GM23338 (cell line): Measurements from ENCODE around the gene NCAPH2.

Experiments
- CREB1 ChIP-seq: fragments of 250-450 bp; sonication (Bioruptor Pico); IDR thresholded peaks from 2 replicates; pipeline ENCODE4 v1.5.0; 2020; ENCODE audit warnings: low read depth, mild to moderate bottlenecking, moderate library complexity
- EZH2 ChIP-seq: fragments of 200-600 bp; sonication (generic); IDR thresholded peaks from one replicate; pipeline ENCODE4 v1.8.0; 2017; ENCODE audit warnings: antibody characterized with exemption, mild to moderate bottlenecking, low read depth; ENCODE audit not compliant: unreplicated experiment
- EZH2phosphoT487 ChIP-seq: fragments of 200-600 bp; sonication (generic); IDR thresholded peaks from one replicate; pipeline ENCODE4 v1.8.1; 2018; ENCODE audit warnings: antibody characterized with exemption; ENCODE audit not compliant: unreplicated experiment
- JUNB ChIP-seq: IDR thresholded peaks from one replicate; pipeline ENCODE4 v1.6.1; 2016; ENCODE audit warnings: antibody characterized with exemption; ENCODE audit not compliant: unreplicated experiment
- NANOG ChIP-seq: IDR thresholded peaks from 2 replicates; pipeline ENCODE4 v1.6.1; 2016; ENCODE audit warnings: antibody characterized with exemption, borderline replicate concordance
- POLR2AphosphoS5 ChIP-seq: IDR thresholded peaks from 2 replicates; pipeline ENCODE4 v1.6.1; 2016; ENCODE audit warnings: antibody characterized with exemption, low read depth
- STAT1 ChIP-seq: IDR thresholded peaks from one replicate; pipeline ENCODE4 v1.6.1; 2016; ENCODE audit warnings: antibody characterized with exemption; ENCODE audit not compliant: unreplicated experiment
- ZNF114 ChIP-seq: fragments of 250-450 bp; sonication (Bioruptor Pico); IDR thresholded peaks from 2 replicates; pipeline ENCODE4 v1.5.0; 2020; ENCODE audit warnings: mild to moderate bottlenecking, moderate library complexity
- ZNF331 ChIP-seq: fragments of 250-450 bp; sonication (Bioruptor Pico); IDR thresholded peaks from 2 replicates; pipeline ENCODE4 v1.5.0; 2020; ENCODE audit warnings: low read depth, mild to moderate bottlenecking, moderate library complexity
- TF ChIP-seq, protein P1 (sequence below), 2 experiments: fragments of 200-600 bp in 1 of 2; sonication (generic) in 1 of 2; conservative IDR thresholded peaks; 2 replicates each; pipeline versions ENCODE4 v1.5.1 to v1.6.1; 2016 to 2017; ENCODE audit warnings: antibody characterized with exemption in 2 of 2, low read depth in 2 of 2, mild to moderate bottlenecking in 2 of 2, moderate library complexity in 1 of 2
- TF ChIP-seq, protein P2 (sequence below): IDR thresholded peaks from one replicate; pipeline ENCODE4 v1.6.1; 2018; ENCODE audit warnings: antibody characterized with exemption; ENCODE audit not compliant: unreplicated experiment
- TF ChIP-seq, protein P3 (sequence below): IDR thresholded peaks from 2 replicates; pipeline ENCODE4 v1.6.1; 2016; ENCODE audit warnings: antibody characterized with exemption
- TF ChIP-seq, protein P4 (sequence below): fragments of 250-450 bp; sonication (Bioruptor Pico); IDR thresholded peaks from 2 replicates; pipeline ENCODE4 v1.5.0; 2020; ENCODE audit warnings: mild to moderate bottlenecking, moderate library complexity

DNA sequence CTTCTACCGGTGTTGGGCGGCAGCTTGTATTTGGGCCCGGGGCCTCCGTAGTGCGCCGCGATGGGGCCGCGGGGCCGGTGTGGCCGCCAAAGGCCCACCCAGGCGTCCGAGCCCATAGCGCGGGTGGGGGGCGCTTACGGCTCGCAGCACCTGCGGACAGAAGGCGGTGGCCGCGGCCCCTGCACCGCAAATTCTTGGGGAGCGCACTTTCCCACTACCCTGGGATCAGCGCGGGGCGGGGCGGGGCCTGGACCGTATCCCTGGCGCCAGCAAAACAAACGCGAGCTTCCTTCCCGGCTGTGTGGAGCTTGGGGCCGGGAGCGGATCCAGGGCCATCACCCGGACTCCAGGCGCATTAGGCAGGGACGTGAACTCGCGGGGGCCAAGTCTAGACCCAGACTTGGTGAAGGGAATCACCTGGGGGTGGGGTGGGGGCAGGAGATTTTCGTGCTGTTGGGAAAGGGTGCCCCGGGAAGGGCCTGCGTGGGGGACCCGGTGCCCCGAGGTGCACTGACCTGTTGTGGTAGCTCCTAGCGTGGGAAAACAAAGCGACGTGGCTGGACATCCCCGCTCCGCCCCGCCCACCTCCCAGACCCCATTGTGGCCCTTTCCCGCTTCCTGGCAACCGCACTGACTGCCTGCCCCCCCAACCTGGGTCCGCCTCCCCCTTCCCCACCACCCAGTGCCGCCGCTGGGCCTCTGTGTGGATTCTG lies 24.1 kb downstream of the NCAPH2 start:
- peak; percentile 57 for TF ChIP-seq EZH2
- TF ChIP-seq JUNB: no peak
- TF ChIP-seq POLR2AphosphoS5: no peak
- TF ChIP-seq, protein P1, sequence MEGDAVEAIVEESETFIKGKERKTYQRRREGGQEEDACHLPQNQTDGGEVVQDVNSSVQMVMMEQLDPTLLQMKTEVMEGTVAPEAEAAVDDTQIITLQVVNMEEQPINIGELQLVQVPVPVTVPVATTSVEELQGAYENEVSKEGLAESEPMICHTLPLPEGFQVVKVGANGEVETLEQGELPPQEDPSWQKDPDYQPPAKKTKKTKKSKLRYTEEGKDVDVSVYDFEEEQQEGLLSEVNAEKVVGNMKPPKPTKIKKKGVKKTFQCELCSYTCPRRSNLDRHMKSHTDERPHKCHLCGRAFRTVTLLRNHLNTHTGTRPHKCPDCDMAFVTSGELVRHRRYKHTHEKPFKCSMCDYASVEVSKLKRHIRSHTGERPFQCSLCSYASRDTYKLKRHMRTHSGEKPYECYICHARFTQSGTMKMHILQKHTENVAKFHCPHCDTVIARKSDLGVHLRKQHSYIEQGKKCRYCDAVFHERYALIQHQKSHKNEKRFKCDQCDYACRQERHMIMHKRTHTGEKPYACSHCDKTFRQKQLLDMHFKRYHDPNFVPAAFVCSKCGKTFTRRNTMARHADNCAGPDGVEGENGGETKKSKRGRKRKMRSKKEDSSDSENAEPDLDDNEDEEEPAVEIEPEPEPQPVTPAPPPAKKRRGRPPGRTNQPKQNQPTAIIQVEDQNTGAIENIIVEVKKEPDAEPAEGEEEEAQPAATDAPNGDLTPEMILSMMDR (conservative IDR thresholded peaks at IDR 0.05; ENCODE audit: low read depth in 2 of 2): no peak
- no peak for TF ChIP-seq STAT1
- no peak for TF ChIP-seq EZH2phosphoT487
- TF ChIP-seq, protein P2, sequence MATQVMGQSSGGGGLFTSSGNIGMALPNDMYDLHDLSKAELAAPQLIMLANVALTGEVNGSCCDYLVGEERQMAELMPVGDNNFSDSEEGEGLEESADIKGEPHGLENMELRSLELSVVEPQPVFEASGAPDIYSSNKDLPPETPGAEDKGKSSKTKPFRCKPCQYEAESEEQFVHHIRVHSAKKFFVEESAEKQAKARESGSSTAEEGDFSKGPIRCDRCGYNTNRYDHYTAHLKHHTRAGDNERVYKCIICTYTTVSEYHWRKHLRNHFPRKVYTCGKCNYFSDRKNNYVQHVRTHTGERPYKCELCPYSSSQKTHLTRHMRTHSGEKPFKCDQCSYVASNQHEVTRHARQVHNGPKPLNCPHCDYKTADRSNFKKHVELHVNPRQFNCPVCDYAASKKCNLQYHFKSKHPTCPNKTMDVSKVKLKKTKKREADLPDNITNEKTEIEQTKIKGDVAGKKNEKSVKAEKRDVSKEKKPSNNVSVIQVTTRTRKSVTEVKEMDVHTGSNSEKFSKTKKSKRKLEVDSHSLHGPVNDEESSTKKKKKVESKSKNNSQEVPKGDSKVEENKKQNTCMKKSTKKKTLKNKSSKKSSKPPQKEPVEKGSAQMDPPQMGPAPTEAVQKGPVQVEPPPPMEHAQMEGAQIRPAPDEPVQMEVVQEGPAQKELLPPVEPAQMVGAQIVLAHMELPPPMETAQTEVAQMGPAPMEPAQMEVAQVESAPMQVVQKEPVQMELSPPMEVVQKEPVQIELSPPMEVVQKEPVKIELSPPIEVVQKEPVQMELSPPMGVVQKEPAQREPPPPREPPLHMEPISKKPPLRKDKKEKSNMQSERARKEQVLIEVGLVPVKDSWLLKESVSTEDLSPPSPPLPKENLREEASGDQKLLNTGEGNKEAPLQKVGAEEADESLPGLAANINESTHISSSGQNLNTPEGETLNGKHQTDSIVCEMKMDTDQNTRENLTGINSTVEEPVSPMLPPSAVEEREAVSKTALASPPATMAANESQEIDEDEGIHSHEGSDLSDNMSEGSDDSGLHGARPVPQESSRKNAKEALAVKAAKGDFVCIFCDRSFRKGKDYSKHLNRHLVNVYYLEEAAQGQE: no peak
- TF ChIP-seq, protein P3, sequence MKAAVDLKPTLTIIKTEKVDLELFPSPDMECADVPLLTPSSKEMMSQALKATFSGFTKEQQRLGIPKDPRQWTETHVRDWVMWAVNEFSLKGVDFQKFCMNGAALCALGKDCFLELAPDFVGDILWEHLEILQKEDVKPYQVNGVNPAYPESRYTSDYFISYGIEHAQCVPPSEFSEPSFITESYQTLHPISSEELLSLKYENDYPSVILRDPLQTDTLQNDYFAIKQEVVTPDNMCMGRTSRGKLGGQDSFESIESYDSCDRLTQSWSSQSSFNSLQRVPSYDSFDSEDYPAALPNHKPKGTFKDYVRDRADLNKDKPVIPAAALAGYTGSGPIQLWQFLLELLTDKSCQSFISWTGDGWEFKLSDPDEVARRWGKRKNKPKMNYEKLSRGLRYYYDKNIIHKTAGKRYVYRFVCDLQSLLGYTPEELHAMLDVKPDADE: no peak
- TF ChIP-seq CREB1: no peak
- TF ChIP-seq ZNF114 (CRISPR knock-in tag): no peak
- no peak for TF ChIP-seq ZNF331
- TF ChIP-seq, protein P4, sequence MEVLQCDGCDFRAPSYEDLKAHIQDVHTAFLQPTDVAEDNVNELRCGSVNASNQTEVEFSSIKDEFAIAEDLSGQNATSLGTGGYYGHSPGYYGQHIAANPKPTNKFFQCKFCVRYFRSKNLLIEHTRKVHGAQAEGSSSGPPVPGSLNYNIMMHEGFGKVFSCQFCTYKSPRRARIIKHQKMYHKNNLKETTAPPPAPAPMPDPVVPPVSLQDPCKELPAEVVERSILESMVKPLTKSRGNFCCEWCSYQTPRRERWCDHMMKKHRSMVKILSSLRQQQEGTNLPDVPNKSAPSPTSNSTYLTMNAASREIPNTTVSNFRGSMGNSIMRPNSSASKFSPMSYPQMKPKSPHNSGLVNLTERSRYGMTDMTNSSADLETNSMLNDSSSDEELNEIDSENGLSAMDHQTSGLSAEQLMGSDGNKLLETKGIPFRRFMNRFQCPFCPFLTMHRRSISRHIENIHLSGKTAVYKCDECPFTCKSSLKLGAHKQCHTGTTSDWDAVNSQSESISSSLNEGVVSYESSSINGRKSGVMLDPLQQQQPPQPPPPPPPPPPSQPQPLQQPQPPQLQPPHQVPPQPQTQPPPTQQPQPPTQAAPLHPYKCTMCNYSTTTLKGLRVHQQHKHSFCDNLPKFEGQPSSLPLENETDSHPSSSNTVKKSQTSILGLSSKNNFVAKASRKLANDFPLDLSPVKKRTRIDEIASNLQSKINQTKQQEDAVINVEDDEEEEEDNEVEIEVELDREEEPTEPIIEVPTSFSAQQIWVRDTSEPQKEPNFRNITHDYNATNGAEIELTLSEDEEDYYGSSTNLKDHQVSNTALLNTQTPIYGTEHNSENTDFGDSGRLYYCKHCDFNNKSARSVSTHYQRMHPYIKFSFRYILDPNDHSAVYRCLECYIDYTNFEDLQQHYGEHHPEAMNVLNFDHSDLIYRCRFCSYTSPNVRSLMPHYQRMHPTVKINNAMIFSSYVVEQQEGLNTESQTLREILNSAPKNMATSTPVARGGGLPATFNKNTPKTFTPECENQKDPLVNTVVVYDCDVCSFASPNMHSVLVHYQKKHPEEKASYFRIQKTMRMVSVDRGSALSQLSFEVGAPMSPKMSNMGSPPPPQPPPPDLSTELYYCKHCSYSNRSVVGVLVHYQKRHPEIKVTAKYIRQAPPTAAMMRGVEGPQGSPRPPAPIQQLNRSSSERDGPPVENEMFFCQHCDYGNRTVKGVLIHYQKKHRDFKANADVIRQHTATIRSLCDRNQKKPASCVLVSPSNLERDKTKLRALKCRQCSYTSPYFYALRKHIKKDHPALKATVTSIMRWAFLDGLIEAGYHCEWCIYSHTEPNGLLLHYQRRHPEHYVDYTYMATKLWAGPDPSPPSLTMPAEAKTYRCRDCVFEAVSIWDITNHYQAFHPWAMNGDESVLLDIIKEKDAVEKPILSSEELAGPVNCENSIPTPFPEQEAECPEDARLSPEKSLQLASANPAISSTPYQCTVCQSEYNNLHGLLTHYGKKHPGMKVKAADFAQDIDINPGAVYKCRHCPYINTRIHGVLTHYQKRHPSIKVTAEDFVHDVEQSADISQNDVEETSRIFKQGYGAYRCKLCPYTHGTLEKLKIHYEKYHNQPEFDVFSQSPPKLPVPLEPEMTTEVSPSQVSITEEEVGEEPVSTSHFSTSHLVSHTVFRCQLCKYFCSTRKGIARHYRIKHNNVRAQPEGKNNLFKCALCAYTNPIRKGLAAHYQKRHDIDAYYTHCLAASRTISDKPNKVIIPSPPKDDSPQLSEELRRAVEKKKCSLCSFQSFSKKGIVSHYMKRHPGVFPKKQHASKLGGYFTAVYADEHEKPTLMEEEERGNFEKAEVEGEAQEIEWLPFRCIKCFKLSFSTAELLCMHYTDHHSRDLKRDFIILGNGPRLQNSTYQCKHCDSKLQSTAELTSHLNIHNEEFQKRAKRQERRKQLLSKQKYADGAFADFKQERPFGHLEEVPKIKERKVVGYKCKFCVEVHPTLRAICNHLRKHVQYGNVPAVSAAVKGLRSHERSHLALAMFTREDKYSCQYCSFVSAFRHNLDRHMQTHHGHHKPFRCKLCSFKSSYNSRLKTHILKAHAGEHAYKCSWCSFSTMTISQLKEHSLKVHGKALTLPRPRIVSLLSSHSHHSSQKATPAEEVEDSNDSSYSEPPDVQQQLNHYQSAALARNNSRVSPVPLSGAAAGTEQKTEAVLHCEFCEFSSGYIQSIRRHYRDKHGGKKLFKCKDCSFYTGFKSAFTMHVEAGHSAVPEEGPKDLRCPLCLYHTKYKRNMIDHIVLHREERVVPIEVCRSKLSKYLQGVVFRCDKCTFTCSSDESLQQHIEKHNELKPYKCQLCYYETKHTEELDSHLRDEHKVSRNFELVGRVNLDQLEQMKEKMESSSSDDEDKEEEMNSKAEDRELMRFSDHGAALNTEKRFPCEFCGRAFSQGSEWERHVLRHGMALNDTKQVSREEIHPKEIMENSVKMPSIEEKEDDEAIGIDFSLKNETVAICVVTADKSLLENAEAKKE (CRISPR knock-in tag): no peak
- TF ChIP-seq NANOG: no peak
